Caco-2 (cell line): ENCODE results near the gene LRCH3. TPM values are rescaled to one million over a fixed set of nuclear protein-coding genes. Genes with fewer than 3 reads are reported as not detected.

Experiments used
- BruUV-seq: library from RNA; stranded (reverse); fragments of 400-500 nt; replicated peaks from 2 replicates; lab custom pipeline; 2021; lab: Mats Ljungman, UMichigan
- CTCF ChIA-PET: fragments of 300-600 bp; sonication (Branson Sonifier 250); formaldehyde crosslinking; loops from one replicate; lab custom pipeline; 2022; ENCODE audit warnings: antibody characterized with exemption; lab: Charles Lee
- POLR2A ChIA-PET: fragments of 300-600 bp; sonication (Branson Sonifier 250); formaldehyde crosslinking; loops from one replicate; lab custom pipeline; 2022; ENCODE audit warnings: antibody characterized with exemption; lab: Charles Lee
- DNase-seq, 2 experiments: peaks; one replicate each; pipeline versions ENCODE4 v3.0.0 to v3.0.0-alpha.2; 2020 to 2022
- H3K27me3 ChIP-seq: replicated peaks from 2 replicates; pipeline ENCODE4 v1.6.0; 2011; ENCODE audit warnings: low read length; ENCODE audit not compliant: control insufficient read depth, insufficient read depth
- H3K36me3 ChIP-seq: 2 replicates; pipeline ENCODE4 v1.5.1; 2011; ENCODE audit warnings: low read length; ENCODE audit not compliant: control insufficient read depth, insufficient read depth
- H3K4me1 ChIP-seq: fragments of 250-450 bp; sonication (Bioruptor Pico); 2 replicates; pipeline ENCODE4 v1.5.1; 2020; ENCODE audit warnings: mild to moderate bottlenecking
- H3K4me3 ChIP-seq: 2 replicates; pipeline ENCODE4 v1.5.1; 2011; ENCODE audit warnings: low read depth, mild to moderate bottlenecking, control low read depth, low read length
- H3K9me3 ChIP-seq: fragments of 250-450 bp; sonication (Bioruptor Pico); 2 replicates; pipeline ENCODE4 v1.5.1; 2020; ENCODE audit warnings: mild to moderate bottlenecking, moderate library complexity
- H3K27ac Mint-ChIP-seq: one replicate; pipeline ENCODE4 v1.8.0; 2022; ENCODE audit warnings: mixed read lengths; ENCODE audit not compliant: unreplicated experiment
- H3K27me3 Mint-ChIP-seq: one replicate; pipeline ENCODE4 v1.8.0; 2022; ENCODE audit warnings: mixed read lengths; ENCODE audit not compliant: insufficient read depth, unreplicated experiment
- H3K36me3 Mint-ChIP-seq: one replicate; pipeline ENCODE4 v1.8.0; 2022; ENCODE audit warnings: mild to moderate bottlenecking, mixed read lengths; ENCODE audit not compliant: insufficient read depth, unreplicated experiment
- H3K4me1 Mint-ChIP-seq: one replicate; pipeline ENCODE4 v1.8.0; 2022; ENCODE audit warnings: low read depth, mixed read lengths; ENCODE audit not compliant: unreplicated experiment
- H3K4me3 Mint-ChIP-seq: one replicate; pipeline ENCODE4 v1.8.0; 2022; ENCODE audit warnings: mild to moderate bottlenecking, moderate library complexity, mixed read lengths; ENCODE audit not compliant: unreplicated experiment
- H3K9me3 Mint-ChIP-seq: one replicate; pipeline ENCODE4 v1.8.0; 2022; ENCODE audit warnings: mixed read lengths; ENCODE audit not compliant: unreplicated experiment
- intact Hi-C: fragments of 100-400 bp; cut with micrococcal nuclease; formaldehyde crosslinking; loops from one replicate; pipeline ENCODE4 v1.10.0; 2022; ENCODE audit not compliant: unreplicated experiment
- total RNA-seq: library from RNA; stranded (reverse); gene quantifications from 2 replicates; pipeline ENCODE4 v1.2.3, GENCODE V29; 2022
- TF ChIP-seq, protein P1 (sequence below), 2 experiments: fragments of 200-600 bp in 1 of 2; IDR thresholded peaks; 1 replicate in 1 of 2; 2 replicates in 1 of 2; pipeline versions ENCODE4 v1.5.1 to v1.8.0; 2011 to 2022; ENCODE audit warnings: antibody characterized with exemption in 1 of 2, control low read depth in 1 of 2, inconsistent platforms in 1 of 2, low read depth in 1 of 2, low read length in 1 of 2, mild to moderate bottlenecking in 1 of 2, moderate library complexity in 1 of 2; ENCODE audit not compliant: insufficient read depth in 1 of 2, severe bottlenecking in 1 of 2, unreplicated experiment in 1 of 2

LRCH3 gene
- total RNA-seq, 1 experiment from 2014 or later: 38.7 TPM

DNA sequence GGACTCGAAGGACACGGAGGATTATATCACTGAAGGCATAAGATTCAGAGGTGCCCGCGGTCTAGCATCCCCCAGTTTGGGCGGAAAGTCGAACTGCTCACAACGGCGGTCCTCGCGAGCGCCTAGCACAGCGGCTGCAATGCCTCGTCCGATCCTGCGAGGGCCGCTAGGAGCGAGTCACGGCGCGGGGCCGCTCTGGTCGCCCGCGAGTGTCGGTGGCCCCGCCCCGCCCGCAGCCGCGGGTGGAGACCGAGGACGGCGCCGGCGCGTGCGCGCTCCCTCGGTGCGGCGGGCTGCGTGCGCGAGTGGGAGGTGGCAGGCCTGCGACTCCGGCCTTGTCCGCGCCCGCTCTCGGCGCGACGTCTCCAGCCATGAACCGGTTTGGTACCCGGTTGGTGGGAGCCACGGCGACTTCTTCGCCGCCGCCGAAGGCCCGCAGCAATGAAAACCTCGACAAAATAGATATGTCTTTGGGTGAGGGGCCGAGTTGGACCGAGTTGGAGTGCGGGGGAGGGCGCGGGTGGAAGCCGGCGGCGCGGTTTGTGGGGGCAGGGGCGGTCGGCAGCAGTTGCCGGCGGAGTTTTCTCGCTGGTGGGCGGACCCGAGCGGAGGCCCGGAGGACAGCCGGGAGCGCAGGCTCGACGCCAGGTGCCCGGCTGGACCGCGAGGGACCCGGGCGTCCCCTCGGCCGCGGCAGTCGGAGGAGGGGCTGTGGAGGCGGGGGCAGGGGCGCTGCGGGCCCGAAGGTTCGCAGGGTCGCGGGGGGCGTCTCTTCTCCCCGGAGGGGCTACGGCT lies 41.3 kb upstream of the LRCH3 start, which contains the start of gene FYTTD1:
TSS of gene FYTTD1 (plus strand) at position 283 of the 795 bp plus-strand sequence. CDS start at position 372, 89 bp downstream.
- TF ChIP-seq, protein P1, sequence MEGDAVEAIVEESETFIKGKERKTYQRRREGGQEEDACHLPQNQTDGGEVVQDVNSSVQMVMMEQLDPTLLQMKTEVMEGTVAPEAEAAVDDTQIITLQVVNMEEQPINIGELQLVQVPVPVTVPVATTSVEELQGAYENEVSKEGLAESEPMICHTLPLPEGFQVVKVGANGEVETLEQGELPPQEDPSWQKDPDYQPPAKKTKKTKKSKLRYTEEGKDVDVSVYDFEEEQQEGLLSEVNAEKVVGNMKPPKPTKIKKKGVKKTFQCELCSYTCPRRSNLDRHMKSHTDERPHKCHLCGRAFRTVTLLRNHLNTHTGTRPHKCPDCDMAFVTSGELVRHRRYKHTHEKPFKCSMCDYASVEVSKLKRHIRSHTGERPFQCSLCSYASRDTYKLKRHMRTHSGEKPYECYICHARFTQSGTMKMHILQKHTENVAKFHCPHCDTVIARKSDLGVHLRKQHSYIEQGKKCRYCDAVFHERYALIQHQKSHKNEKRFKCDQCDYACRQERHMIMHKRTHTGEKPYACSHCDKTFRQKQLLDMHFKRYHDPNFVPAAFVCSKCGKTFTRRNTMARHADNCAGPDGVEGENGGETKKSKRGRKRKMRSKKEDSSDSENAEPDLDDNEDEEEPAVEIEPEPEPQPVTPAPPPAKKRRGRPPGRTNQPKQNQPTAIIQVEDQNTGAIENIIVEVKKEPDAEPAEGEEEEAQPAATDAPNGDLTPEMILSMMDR (IDR thresholded peaks at IDR 0.05; ENCODE audit: insufficient read depth in 1 of 2, low read depth in 1 of 2, low read length in 1 of 2, severe bottlenecking in 1 of 2, unreplicated experiment in 1 of 2): peak in 1 of 2 experiments; percentile 36
- H3K27ac Mint-ChIP-seq: peak within 1 kb of the TSS; percentile 94
- H3K4me1 Mint-ChIP-seq: peaks cover 3% of the 10 kb centered on the region
- Histone ChIP-seq H3K27me3 (no peaks in the 10 kb centered on the region), H3K36me3 (no peaks in the 10 kb centered on the region), H3K9me3 (no peaks in the 10 kb centered on the region), H3K4me1 (peaks cover 13% of the 10 kb centered on the region), H3K4me3 (peak within 1 kb of the TSS; percentile 85)
- intact Hi-C loops: no loop called here
- no peaks in the 10 kb centered on the region for H3K9me3 Mint-ChIP-seq
- ChIA-PET CTCF (interaction anchor here (0.6 to 1.2 kb wide), 3 partner anchors 14 to 71 kb away, joined by 4 to 8 read pairs (median 4); no protein-coding TSS in a partner anchor), POLR2A (interaction anchor here (0.7 kb wide), 1 partner anchor 234 kb away, joined by 3 read pairs; no protein-coding TSS in a partner anchor)
- H3K36me3 Mint-ChIP-seq: no peaks in the 10 kb centered on the region
- peak within 1 kb of the TSS; percentile 91 for H3K4me3 Mint-ChIP-seq
- DNase-seq: peak; percentile 86 to 90
- BruUV-seq: no TSS peak
- no peaks in the 10 kb centered on the region for H3K27me3 Mint-ChIP-seq

DNA sequence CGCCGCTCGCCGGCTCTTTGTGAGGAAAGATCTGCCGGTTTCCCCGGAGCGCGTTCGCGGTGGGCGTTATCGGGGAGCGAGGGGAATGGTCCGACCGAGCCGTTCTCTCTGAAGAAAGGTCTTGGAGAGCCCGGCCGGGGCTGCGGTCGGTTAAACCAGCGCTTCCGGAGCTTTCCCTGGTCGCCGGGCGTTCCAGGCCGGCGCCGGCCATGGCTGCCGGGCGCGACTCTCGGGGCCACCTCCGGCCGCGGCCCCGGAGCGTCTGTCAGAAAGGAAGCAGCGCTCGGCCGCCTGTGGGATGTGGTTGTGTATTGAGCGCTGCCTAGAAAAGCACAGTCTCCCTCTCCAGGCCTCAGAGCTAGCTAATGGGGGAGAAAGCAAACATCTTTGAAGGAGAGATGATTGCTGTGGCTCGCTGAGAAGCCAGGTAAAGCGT lies 40.6 kb upstream of the LRCH3 start:
- Mint-ChIP-seq H3K27ac (peak overlapping the region; percentile 49), H3K36me3 (no peaks in the 10 kb centered on the region), H3K9me3 (no peaks in the 10 kb centered on the region), H3K27me3 (no peaks in the 10 kb centered on the region), H3K4me1 (peaks cover 6% of the 10 kb centered on the region), H3K4me3 (peak overlapping the region; percentile 91)
- Histone ChIP-seq H3K36me3 (no peaks in the 10 kb centered on the region), H3K27me3 (no peaks in the 10 kb centered on the region), H3K9me3 (no peaks in the 10 kb centered on the region), H3K4me1 (peaks cover 13% of the 10 kb centered on the region), H3K4me3 (peak overlapping the region; percentile 85)
- intact Hi-C loops: no loop called here
- no TSS peak for BruUV-seq
- ChIA-PET POLR2A (no interaction called here), CTCF (interaction anchor here (0.6 to 0.7 kb wide), 3 partner anchors 38 to 1695 kb away, joined by 3 to 8 read pairs (median 4); no protein-coding TSS in a partner anchor)
- TF ChIP-seq, protein P1 (IDR thresholded peaks at IDR 0.05; ENCODE audit: insufficient read depth in 1 of 2, low read depth in 1 of 2, low read length in 1 of 2, severe bottlenecking in 1 of 2, unreplicated experiment in 1 of 2): no peak
- DNase-seq: peak; percentile 43 to 53

DNA sequence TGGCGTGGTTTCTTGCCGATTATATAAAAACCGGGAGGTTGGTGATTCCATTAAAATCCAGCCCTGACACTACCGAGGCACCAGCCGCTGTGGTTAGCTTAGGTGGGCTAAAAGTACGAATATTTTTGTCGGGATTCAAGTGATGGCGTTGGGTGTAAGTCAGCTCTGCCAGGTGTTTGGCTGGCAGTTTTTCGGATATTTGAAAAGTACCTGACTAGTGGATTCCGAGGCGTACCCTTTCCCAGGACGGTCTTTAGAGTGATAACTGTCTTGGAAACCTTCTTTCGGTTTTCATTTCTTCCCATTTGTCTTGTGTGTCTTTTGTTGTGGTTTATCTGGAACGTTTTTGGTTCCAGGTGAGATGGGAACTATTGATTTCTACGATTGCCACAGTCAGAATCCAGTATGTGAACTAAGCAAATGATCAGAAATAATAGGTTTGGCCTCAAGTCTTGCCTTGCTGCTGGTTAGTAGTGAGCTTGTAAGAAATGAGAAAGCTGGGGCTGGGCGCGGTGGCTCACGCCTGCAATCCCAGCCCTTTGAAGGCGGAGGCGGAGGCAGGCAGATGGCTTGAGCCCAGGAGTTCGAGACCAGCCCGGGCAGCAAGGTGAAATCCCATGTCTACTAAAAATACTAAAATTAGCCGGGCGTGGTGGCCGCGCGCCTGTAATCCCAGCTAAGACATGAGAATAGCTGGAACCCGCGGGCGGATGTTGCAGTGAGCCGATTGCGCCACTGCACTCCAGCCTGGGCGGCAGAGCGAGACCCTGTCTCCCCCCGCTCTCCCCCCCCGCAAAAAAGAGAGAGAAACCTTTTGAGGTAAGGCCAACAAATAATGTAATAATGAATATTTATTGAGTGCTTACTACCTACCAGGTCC lies 40.0 kb upstream of the LRCH3 start:
- Mint-ChIP-seq H3K27me3 (no peaks in the 10 kb centered on the region), H3K4me3 (peak overlapping the region; percentile 91), H3K9me3 (no peaks in the 10 kb centered on the region), H3K27ac (peak overlapping the region; percentile 49), H3K4me1 (peaks cover 6% of the 10 kb centered on the region), H3K36me3 (no peaks in the 10 kb centered on the region)
- peak in 1 of 2 experiments; percentile 16 for DNase-seq
- CTCF ChIA-PET: interaction anchor here (0.7 to 1.0 kb wide), 2 partner anchors 155 to 1695 kb away, joined by 3 read pairs; no protein-coding TSS in a partner anchor
- H3K4me3 ChIP-seq: peak overlapping the region; percentile 85
- BruUV-seq: no TSS peak
- peaks cover 13% of the 10 kb centered on the region for H3K4me1 ChIP-seq
- POLR2A ChIA-PET: no interaction called here
- H3K27me3 ChIP-seq: no peaks in the 10 kb centered on the region
- TF ChIP-seq, protein P1 (IDR thresholded peaks at IDR 0.05; ENCODE audit: insufficient read depth in 1 of 2, low read depth in 1 of 2, low read length in 1 of 2, severe bottlenecking in 1 of 2, unreplicated experiment in 1 of 2): no peak
- no peaks in the 10 kb centered on the region for H3K9me3 ChIP-seq
- H3K36me3 ChIP-seq: no peaks in the 10 kb centered on the region
- intact Hi-C loops: no loop called here
